Fibroblast of villous mesenchyme (primary cell): ENCODE data around the gene ADARB2. TPM values are rescaled to one million over a fixed set of nuclear protein-coding genes. Genes with fewer than 3 reads are reported as not detected.
"Not testable (repeated sequence)": the region's sequence is repeated elsewhere in the genome, so short reads cannot be mapped to it uniquely, and the experiment has no call there.

Experiments
- DNase-seq: peaks from one replicate; pipeline ENCODE4 v3.0.0-alpha.2; 2010; ENCODE audit warnings: low read depth
- H3K4me3 ChIP-seq: 2 replicates; pipeline ENCODE4 v1.5.1; 2011; ENCODE audit warnings: low read depth, mild to moderate bottlenecking, low read length
- CTCF ChIP-seq: IDR thresholded peaks from 2 replicates; pipeline ENCODE4 v1.5.1; 2012; ENCODE audit warnings: low read depth, mild to moderate bottlenecking, low read length; ENCODE audit not compliant: insufficient read depth
- total RNA-seq: library from RNA; depleted of rRNA; stranded (reverse); fragments of >200 nt; gene quantifications from 2 replicates; pipeline ENCODE4 v1.2.3, GENCODE V29; 2012

The ADARB2 gene
- total RNA-seq, 1 donor = not detected

GRCh38 chr10:1163204-1163660 is 574.1 kb downstream of the ADARB2 start:
- DNase-seq = no peak
- TF ChIP-seq CTCF = no peak
- H3K4me3 ChIP-seq = no peak overlapping the region

GRCh38 chr10:1162481-1163203 is 574.7 kb downstream of the ADARB2 start:
- DNase-seq = no peak
- no peak overlapping the region for H3K4me3 ChIP-seq
- no peak for TF ChIP-seq CTCF

GRCh38 chr10:1161315-1161673 is 576.0 kb downstream of the ADARB2 start:
- not testable (repeated sequence) for H3K4me3 ChIP-seq, DNase-seq

- DNase-seq = no peak
- no peak for TF ChIP-seq CTCF
- H3K4me3 ChIP-seq = no peak overlapping the region
Measured at GRCh38 chr10:1160561-1161314, 576.6 kb downstream of the ADARB2 start.

GRCh38 chr10:1159131-1160061 is 577.9 kb downstream of the ADARB2 start:
- peak overlapping the region; percentile 7 for H3K4me3 ChIP-seq
- DNase-seq = peak; percentile 32
- no peak for TF ChIP-seq CTCF

- not testable (repeated sequence) for DNase-seq, H3K4me3 ChIP-seq
Measured at GRCh38 chr10:1158536-1158935, 578.8 kb downstream of the ADARB2 start.

GRCh38 chr10:1158066-1158465 is 579.3 kb downstream of the ADARB2 start:
- DNase-seq = no peak
- no peak overlapping the region for H3K4me3 ChIP-seq
- no peak for TF ChIP-seq CTCF
